ENCODE data around the gene CFAP52.

- TF ChIP-seq EZH2phosphoT487 (IDR thresholded peaks at IDR 0.05; ENCODE audit: insufficient read depth, low read depth) (no peak), EZH2 (IDR thresholded peaks at IDR 0.05; ENCODE audit: insufficient read depth, poor library complexity, severe bottlenecking) (no peak)
Observed at GRCh38 chr17:9598661-9599060, 22.2 kb downstream of the CFAP52 start.

Measured in GM23248 (cell line).